IMR-90 (cell line): ENCODE results near the gene TGDS. TPM values are rescaled to one million over a fixed set of nuclear protein-coding genes. Genes with fewer than 3 reads are reported as not detected.

ENCODE experiments used
- ATAC-seq: fragments of 200-7000 bp; cut with Tn5 transposase; 2 replicates; pipeline ENCODE4 v1.9.1; 2020; ENCODE audit warnings: low read depth, mild to moderate bottlenecking, moderate library complexity
- BruUV-seq: library from RNA; stranded (reverse); fragments of 400-500 nt; replicated peaks from 2 replicates; lab custom pipeline; 2021; lab: Mats Ljungman, UMichigan
- CTCF ChIA-PET: fragments of 300-600 bp; formaldehyde crosslinking; extraction: SDS; loops from one replicate; lab custom pipeline; 2021; ENCODE audit warnings: antibody characterized with exemption; lab: Yijun Ruan, JAX
- POLR2A ChIA-PET: fragments of 300-600 bp; sonication (Branson Sonifier 250); formaldehyde crosslinking; loops from one replicate; lab custom pipeline; 2022; ENCODE audit warnings: antibody characterized with exemption; ENCODE audit not compliant: unreplicated experiment; lab: Charles Lee
- DNase-seq: peaks from one replicate; pipeline ENCODE4 v3.0.0; 2013
- H2AFZ ChIP-seq: replicated peaks from 2 replicates; pipeline ENCODE3; 2013; ENCODE audit warnings: low read length, mild to moderate bottlenecking; ENCODE audit not compliant: poor library complexity
- H2AK5ac ChIP-seq: 2 replicates; pipeline ENCODE4 v1.6.1; 2013; ENCODE audit warnings: low read depth, low read length, inconsistent platforms
- H2AK9ac ChIP-seq: replicated peaks from 2 replicates; pipeline ENCODE3; 2013; ENCODE audit warnings: mild to moderate bottlenecking, low read depth, low read length, moderate library complexity; ENCODE audit not compliant: poor library complexity
- H2BK120ac ChIP-seq: 2 replicates; pipeline ENCODE4 v1.6.1; 2013; ENCODE audit warnings: low read depth, low read length, inconsistent platforms
- H2BK15ac ChIP-seq: 3 replicates; pipeline ENCODE4 v1.6.1; 2013; ENCODE audit warnings: low read depth, low read length, inconsistent platforms
- H2BK20ac ChIP-seq: 2 replicates; pipeline ENCODE4 v1.6.1; 2013; ENCODE audit warnings: low read depth, mild to moderate bottlenecking, inconsistent platforms, low read length, moderate library complexity
- H2BK5ac ChIP-seq: 2 replicates; pipeline ENCODE4 v1.6.1; 2013; ENCODE audit warnings: mild to moderate bottlenecking, low read depth, low read length, inconsistent platforms; ENCODE audit not compliant: poor library complexity, severe bottlenecking
- H3K14ac ChIP-seq: replicated peaks from 2 replicates; pipeline ENCODE4 v1.6.1; 2013; ENCODE audit warnings: low read depth, low read length, inconsistent platforms
- H3K18ac ChIP-seq: 2 replicates; pipeline ENCODE4 v1.6.1; 2013; ENCODE audit warnings: low read depth, low read length, control low read depth
- H3K23ac ChIP-seq: 2 replicates; pipeline ENCODE4 v1.6.1; 2013; ENCODE audit warnings: low read depth, low read length, inconsistent platforms
- H3K27ac ChIP-seq: 2 replicates; pipeline ENCODE4 v1.5.1; 2013; ENCODE audit warnings: mild to moderate bottlenecking, control low read depth, low read length; ENCODE audit not compliant: insufficient read depth
- H3K27me3 ChIP-seq: 2 replicates; pipeline ENCODE4 v1.6.1; 2013; ENCODE audit warnings: low read length; ENCODE audit not compliant: control insufficient read depth, insufficient read depth
- H3K36me3 ChIP-seq: 2 replicates; pipeline ENCODE4 v1.6.1; 2013; ENCODE audit warnings: low read length, mixed read lengths; ENCODE audit not compliant: control insufficient read depth, insufficient read depth
- H3K4ac ChIP-seq: 2 replicates; pipeline ENCODE4 v1.6.1; 2013; ENCODE audit warnings: low read depth, low read length, inconsistent platforms
- H3K4me1 ChIP-seq: 2 replicates; pipeline ENCODE4 v1.6.1; 2013; ENCODE audit warnings: low read length, mixed read lengths; ENCODE audit not compliant: control insufficient read depth, insufficient read depth
- H3K4me2 ChIP-seq: 2 replicates; pipeline ENCODE4 v1.6.1; 2013; ENCODE audit warnings: low read depth, mild to moderate bottlenecking, control low read depth, low read length, moderate library complexity
- H3K4me3 ChIP-seq: 2 replicates; pipeline ENCODE4 v1.5.1; 2013; ENCODE audit warnings: low read depth, mild to moderate bottlenecking, control low read depth, low read length, moderate library complexity; ENCODE audit not compliant: insufficient read depth
- H3K56ac ChIP-seq: 2 replicates; pipeline ENCODE4 v1.6.1; 2013; ENCODE audit warnings: low read length, inconsistent platforms; ENCODE audit not compliant: insufficient read depth; ENCODE audit errors: extremely low read depth
- H3K79me1 ChIP-seq, 2 experiments: 2 replicates each; pipeline ENCODE4 v1.6.1; 2013; ENCODE audit warnings: low read length in 2 of 2, inconsistent platforms in 1 of 2, low read depth in 1 of 2
- H3K9ac ChIP-seq: 2 replicates; pipeline ENCODE4 v1.6.1; 2013; ENCODE audit warnings: low read depth, low read length, control low read depth
- H3K9me1 ChIP-seq: 2 replicates; pipeline ENCODE4 v1.6.1; 2013; ENCODE audit warnings: low read length, inconsistent platforms; ENCODE audit not compliant: insufficient read depth
- H3K9me3 ChIP-seq: 2 replicates; pipeline ENCODE4 v1.6.1; 2013; ENCODE audit warnings: low read length; ENCODE audit not compliant: control insufficient read depth, insufficient read depth
- H4K20me1 ChIP-seq: 2 replicates; pipeline ENCODE4 v1.6.1; 2013; ENCODE audit warnings: low read length, inconsistent platforms; ENCODE audit not compliant: insufficient read depth
- H4K5ac ChIP-seq: 2 replicates; pipeline ENCODE4 v1.6.1; 2013; ENCODE audit warnings: mild to moderate bottlenecking, low read depth, low read length, control low read depth
- H4K8ac ChIP-seq, 2 experiments: 2 replicates each; pipeline ENCODE4 v1.6.1; 2013; ENCODE audit warnings: low read depth in 2 of 2, low read length in 2 of 2, control low read depth in 1 of 2, inconsistent platforms in 1 of 2
- H4K91ac ChIP-seq: 2 replicates; pipeline ENCODE4 v1.6.1; 2013; ENCODE audit warnings: low read depth, low read length, inconsistent platforms; ENCODE audit not compliant: insufficient read depth
- BHLHE40 ChIP-seq: fragments of 150-350 bp; IDR thresholded peaks from 2 replicates; pipeline ENCODE4 v1.6.1; 2016; ENCODE audit warnings: mild to moderate bottlenecking, low read depth, low read length
- CEBPB ChIP-seq: IDR thresholded peaks from 2 replicates; pipeline ENCODE4 v1.6.1; 2012; ENCODE audit warnings: low read depth, low read length, improper control_type of control experiment
- CHD1 ChIP-seq: IDR thresholded peaks from 2 replicates; pipeline ENCODE4 v1.6.1; 2012; ENCODE audit warnings: low read depth, low read length, improper control_type of control experiment
- FOS ChIP-seq: fragments of 150-350 bp; IDR thresholded peaks from 2 replicates; pipeline ENCODE4 v1.6.1; 2016; ENCODE audit warnings: low read depth, low read length
- MAFK ChIP-seq: IDR thresholded peaks from 2 replicates; pipeline ENCODE4 v1.6.1; 2012; ENCODE audit warnings: low read depth, low read length, improper control_type of control experiment
- MAZ ChIP-seq: IDR thresholded peaks from 2 replicates; pipeline ENCODE4 v1.6.1; 2012; ENCODE audit warnings: low read depth, mild to moderate bottlenecking, low read length, improper control_type of control experiment, moderate library complexity, borderline replicate concordance
- MXI1 ChIP-seq: IDR thresholded peaks from 2 replicates; pipeline ENCODE4 v1.6.1; 2012; ENCODE audit warnings: low read depth, mild to moderate bottlenecking, low read length, moderate library complexity, borderline replicate concordance
- NFE2L2 ChIP-seq: fragments of 150-350 bp; IDR thresholded peaks from 2 replicates; pipeline ENCODE4 v1.6.1; 2016; ENCODE audit warnings: low read depth, mild to moderate bottlenecking, low read length
- RAD21 ChIP-seq: IDR thresholded peaks from 2 replicates; pipeline ENCODE4 v1.6.1; 2012; ENCODE audit warnings: low read length, improper control_type of control experiment
- RCOR1 ChIP-seq: IDR thresholded peaks from 2 replicates; pipeline ENCODE4 v1.6.1; 2012; ENCODE audit warnings: mild to moderate bottlenecking, low read length, improper control_type of control experiment; ENCODE audit not compliant: insufficient replicate concordance
- RFX5 ChIP-seq: IDR thresholded peaks from 2 replicates; pipeline ENCODE4 v1.8.0; 2012; ENCODE audit warnings: low read depth, mild to moderate bottlenecking, low read length, moderate library complexity
- SMC3 ChIP-seq: fragments of 150-350 bp; IDR thresholded peaks from 2 replicates; pipeline ENCODE4 v1.6.1; 2016; ENCODE audit warnings: low read depth, mild to moderate bottlenecking, antibody characterized with exemption, low read length, moderate library complexity
- USF2 ChIP-seq: fragments of 150-350 bp; IDR thresholded peaks from 2 replicates; pipeline ENCODE4 v1.6.1; 2017; ENCODE audit warnings: mild to moderate bottlenecking, antibody characterized with exemption, low read length, low read depth
- WGBS, 2 experiments: methylation state at CpG; one replicate each; pipeline versions ENCODE4 v1.1.5 to v1.1.7; 2013; ENCODE audit warnings: missing lambda C conversion rate in 2 of 2; ENCODE audit not compliant: insufficient read length in 1 of 2; ENCODE audit errors: extremely low coverage in 2 of 2; 5-methylcytosine and 5-hydroxymethylcytosine counted together
- dilution Hi-C: fragments of 300-500 bp; cut with HindIII; formaldehyde crosslinking; loops from one replicate; pipeline ENCODE4 v1.14.3; 2018; ENCODE audit warnings: low sequenced_read_pairs; ENCODE audit not compliant: unreplicated experiment
- in situ Hi-C: fragments of 300-500 bp; cut with MboI; formaldehyde crosslinking; loops from 3 replicates; pipeline ENCODE4 v1.14.3; 2019; ENCODE audit warnings: low sequenced_read_pairs, inconsistent platforms, mixed read lengths
- intact Hi-C: fragments of 100-400 bp; cut with micrococcal nuclease; formaldehyde crosslinking; loops from 2 replicates; pipeline ENCODE4 v1.10.0; 2022
- polyA plus RNA-seq, 3 experiments: library from polyadenylated mRNA; depleted of rRNA; stranded (reverse); fragments of >200 nt; gene quantifications; 2 replicates each; pipeline ENCODE4 v1.2.3, GENCODE V29; 2012; ENCODE audit warnings: low replicate concordance in 1 of 3
- total RNA-seq: library from RNA; depleted of rRNA; stranded (reverse); fragments of >200 nt; gene quantifications from 2 replicates; pipeline ENCODE4 v1.2.3, GENCODE V29; 2012
- TF ChIP-seq, protein P1 (sequence below): conservative IDR thresholded peaks from 2 replicates; pipeline ENCODE4 v1.5.1; 2012; ENCODE audit warnings: mild to moderate bottlenecking, low read depth, low read length, improper control_type of control experiment
- TF ChIP-seq, protein P2 (sequence below): fragments of 150-350 bp; IDR thresholded peaks from 2 replicates; pipeline ENCODE4 v1.6.1; 2016; ENCODE audit warnings: low read depth, mild to moderate bottlenecking, low read length, moderate library complexity, borderline replicate concordance

The TGDS gene
- total and polyA plus RNA-seq, 2 of the 4 experiments (the other 2 are of a cell fraction) = 9.6 to 15.6 TPM

DNA sequence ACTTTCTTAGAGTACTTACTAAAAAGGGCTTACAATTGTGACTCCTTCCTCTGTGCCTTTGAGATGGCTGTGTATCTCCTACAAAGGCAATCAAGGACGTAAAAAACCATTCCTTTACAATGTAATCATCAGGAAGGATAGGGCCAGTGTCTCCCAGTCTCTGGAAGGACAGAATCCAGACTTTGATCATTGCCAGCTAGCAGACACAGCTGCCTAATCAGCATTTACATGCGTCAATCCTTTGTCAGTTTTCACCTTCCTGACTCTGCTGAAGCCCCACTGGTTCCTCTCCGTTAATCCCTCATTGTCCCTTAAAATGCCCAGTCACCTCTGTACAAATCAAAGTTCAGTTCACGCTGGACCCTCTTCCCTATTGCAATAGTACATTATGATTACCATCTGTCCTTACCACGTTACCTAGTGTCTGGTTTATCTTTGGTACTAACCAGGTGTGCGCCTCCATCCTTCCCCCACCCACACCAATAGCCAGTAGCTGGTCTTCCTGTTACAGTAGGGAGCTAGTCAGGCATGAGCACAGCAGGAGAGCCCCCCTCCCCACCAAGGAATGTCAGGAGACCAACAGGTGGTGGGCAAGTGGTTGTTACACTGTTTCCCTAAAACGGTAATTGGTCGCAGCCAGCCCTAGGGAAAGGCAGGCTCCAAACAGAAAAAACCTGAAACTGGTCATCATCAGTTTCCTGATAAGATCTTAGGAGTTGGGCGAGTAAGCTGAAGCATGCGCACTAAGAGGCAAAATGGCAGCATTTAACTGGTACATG is 49.7 kb downstream of the TGDS start:
- Histone ChIP-seq H2BK5ac (no peak overlapping the region), H3K9ac (no peak overlapping the region), H4K5ac (no peak overlapping the region), H4K8ac (no peak overlapping the region), H3K4me1 (no peaks in the 10 kb centered on the region), H3K4me3 (no peak overlapping the region), H3K27me3 (peaks cover 2% of the 10 kb centered on the region), H4K91ac (no peak overlapping the region), H3K14ac (no peak overlapping the region), H3K79me1 (no peaks in the 10 kb centered on the region), H2BK120ac (no peak overlapping the region), H3K4me2 (no peak overlapping the region), H2BK15ac (no peak overlapping the region), H2AFZ (no peak overlapping the region), H3K23ac (no peak overlapping the region), H3K4ac (no peak overlapping the region), H3K27ac (no peak overlapping the region), H2AK9ac (no peak overlapping the region), H3K9me1 (no peaks in the 10 kb centered on the region), H3K36me3 (no peaks in the 10 kb centered on the region), H2BK20ac (no peak overlapping the region), H4K20me1 (no peaks in the 10 kb centered on the region; the same call in 1 of the 2 replicates), H3K9me3 (no peaks in the 10 kb centered on the region), H3K56ac (no peak overlapping the region), H2AK5ac (no peak overlapping the region), H3K18ac (no peak overlapping the region)
- ATAC-seq (no peak), DNase-seq (no peak)
- TF ChIP-seq CEBPB = no peak
- no peak for TF ChIP-seq MXI1
- TF ChIP-seq RAD21 = no peak
- TF ChIP-seq MAFK = no peak
- no peak for TF ChIP-seq USF2
- no peak for TF ChIP-seq MAZ
- TF ChIP-seq, protein P1, sequence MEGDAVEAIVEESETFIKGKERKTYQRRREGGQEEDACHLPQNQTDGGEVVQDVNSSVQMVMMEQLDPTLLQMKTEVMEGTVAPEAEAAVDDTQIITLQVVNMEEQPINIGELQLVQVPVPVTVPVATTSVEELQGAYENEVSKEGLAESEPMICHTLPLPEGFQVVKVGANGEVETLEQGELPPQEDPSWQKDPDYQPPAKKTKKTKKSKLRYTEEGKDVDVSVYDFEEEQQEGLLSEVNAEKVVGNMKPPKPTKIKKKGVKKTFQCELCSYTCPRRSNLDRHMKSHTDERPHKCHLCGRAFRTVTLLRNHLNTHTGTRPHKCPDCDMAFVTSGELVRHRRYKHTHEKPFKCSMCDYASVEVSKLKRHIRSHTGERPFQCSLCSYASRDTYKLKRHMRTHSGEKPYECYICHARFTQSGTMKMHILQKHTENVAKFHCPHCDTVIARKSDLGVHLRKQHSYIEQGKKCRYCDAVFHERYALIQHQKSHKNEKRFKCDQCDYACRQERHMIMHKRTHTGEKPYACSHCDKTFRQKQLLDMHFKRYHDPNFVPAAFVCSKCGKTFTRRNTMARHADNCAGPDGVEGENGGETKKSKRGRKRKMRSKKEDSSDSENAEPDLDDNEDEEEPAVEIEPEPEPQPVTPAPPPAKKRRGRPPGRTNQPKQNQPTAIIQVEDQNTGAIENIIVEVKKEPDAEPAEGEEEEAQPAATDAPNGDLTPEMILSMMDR = no peak
- TF ChIP-seq BHLHE40 = no peak
- no peak for TF ChIP-seq RFX5
- no peak for TF ChIP-seq CHD1
- no peak for TF ChIP-seq FOS
- no peak for TF ChIP-seq RCOR1
- TF ChIP-seq, protein P2, sequence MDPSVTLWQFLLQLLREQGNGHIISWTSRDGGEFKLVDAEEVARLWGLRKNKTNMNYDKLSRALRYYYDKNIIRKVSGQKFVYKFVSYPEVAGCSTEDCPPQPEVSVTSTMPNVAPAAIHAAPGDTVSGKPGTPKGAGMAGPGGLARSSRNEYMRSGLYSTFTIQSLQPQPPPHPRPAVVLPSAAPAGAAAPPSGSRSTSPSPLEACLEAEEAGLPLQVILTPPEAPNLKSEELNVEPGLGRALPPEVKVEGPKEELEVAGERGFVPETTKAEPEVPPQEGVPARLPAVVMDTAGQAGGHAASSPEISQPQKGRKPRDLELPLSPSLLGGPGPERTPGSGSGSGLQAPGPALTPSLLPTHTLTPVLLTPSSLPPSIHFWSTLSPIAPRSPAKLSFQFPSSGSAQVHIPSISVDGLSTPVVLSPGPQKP = no peak
- no peak for TF ChIP-seq NFE2L2
- TF ChIP-seq SMC3 = no peak
- WGBS, 2 experiments = 91% methylated on average over 6 of the region's 10 CpGs; no CpG with 5 or more reads in 1 of the 2 experiments
- in situ Hi-C loops (no loop called here), dilution Hi-C loops (no loop called here), intact Hi-C loops (loop anchor here (5.0 kb wide), 1 partner anchor 109 kb away; no protein-coding TSS in a partner anchor)
- CTCF ChIA-PET = no interaction called here
- POLR2A ChIA-PET = no interaction called here
- no TSS peak for BruUV-seq
